ENCODE data around the gene IDI2.

DNA sequence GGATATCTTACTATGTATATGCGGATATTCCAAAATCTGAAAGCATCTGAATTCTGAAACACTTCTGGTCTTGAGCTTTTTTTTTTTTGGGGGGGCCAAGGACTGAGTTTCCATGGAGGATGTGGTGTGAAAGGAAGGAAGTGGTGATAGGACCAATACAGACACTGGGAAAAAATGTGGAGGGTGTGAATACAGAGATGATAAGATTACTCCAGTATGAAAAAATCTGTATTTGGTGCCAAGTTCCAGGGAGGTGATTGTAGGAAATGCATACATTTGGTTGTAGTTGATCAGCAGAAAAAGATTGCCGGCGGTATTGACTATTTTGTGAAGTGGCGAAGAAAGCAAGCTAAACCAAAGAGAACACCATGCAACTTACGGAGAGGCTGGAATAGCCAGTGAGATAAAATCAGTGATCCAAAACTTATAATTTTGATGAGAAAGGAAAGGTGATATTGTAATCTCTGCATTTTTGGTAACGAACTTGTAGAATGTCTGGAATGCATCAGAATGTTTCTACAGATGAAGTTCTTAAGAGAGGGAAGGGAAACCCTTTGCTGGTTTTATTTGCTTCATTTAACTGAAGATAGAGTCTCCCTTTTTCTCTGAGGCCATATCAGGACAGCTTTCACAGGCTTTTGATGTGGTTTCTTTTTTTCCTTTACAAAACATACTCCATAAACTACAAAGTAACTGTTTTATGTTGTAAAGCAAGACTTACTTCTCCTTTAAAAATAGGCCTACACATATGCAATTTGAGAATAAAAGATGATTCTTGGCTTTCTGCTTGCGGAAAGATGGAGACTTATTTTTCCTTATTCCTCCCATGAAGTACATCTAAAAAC lies 36.5 kb upstream of the IDI2 start:
- TF ChIP-seq, protein P1, sequence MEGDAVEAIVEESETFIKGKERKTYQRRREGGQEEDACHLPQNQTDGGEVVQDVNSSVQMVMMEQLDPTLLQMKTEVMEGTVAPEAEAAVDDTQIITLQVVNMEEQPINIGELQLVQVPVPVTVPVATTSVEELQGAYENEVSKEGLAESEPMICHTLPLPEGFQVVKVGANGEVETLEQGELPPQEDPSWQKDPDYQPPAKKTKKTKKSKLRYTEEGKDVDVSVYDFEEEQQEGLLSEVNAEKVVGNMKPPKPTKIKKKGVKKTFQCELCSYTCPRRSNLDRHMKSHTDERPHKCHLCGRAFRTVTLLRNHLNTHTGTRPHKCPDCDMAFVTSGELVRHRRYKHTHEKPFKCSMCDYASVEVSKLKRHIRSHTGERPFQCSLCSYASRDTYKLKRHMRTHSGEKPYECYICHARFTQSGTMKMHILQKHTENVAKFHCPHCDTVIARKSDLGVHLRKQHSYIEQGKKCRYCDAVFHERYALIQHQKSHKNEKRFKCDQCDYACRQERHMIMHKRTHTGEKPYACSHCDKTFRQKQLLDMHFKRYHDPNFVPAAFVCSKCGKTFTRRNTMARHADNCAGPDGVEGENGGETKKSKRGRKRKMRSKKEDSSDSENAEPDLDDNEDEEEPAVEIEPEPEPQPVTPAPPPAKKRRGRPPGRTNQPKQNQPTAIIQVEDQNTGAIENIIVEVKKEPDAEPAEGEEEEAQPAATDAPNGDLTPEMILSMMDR (conservative IDR thresholded peaks at IDR 0.05) = no peak
- TF ChIP-seq ZFX (IDR thresholded peaks at IDR 0.05) = no peak

Measured in C4-2B (cell line).